Fibroblast of lung (primary cell): ENCODE measurements around the gene NTN4.

Source experiments
- CTCF ChIP-seq, 2 donors: IDR thresholded peaks in 1 of 2; conservative IDR thresholded peaks in 1 of 2; 1 replicate in 1 of 2; 2 replicates in 1 of 2; pipeline ENCODE4 v1.5.1; 2011 to 2012; ENCODE audit warnings: low read length in 2 of 2, control low read depth in 1 of 2, inconsistent platforms in 1 of 2, low read depth in 1 of 2, mild to moderate bottlenecking in 1 of 2
- EZH2 ChIP-seq: IDR thresholded peaks from 2 replicates; pipeline ENCODE4 v1.5.1; 2012; ENCODE audit warnings: low read length, control low read depth, mild to moderate bottlenecking; ENCODE audit errors: missing control alignments

- TF ChIP-seq CTCF (conservative IDR thresholded peaks at IDR 0.05 in 1 of 2, IDR thresholded peaks at IDR 0.05 in 1 of 2; ENCODE audit: low read depth in 1 of 2, low read length in 2 of 2), result no peak
- TF ChIP-seq EZH2, result no peak
Observed at GRCh38 chr12:95759718-95760117, 30.8 kb downstream of the NTN4 start.
